GM11168 (cell line): ENCODE measurements around the gene TRMT10A.

Experiments used
- in situ Hi-C: fragments of 300-500 bp; cut with MboI; formaldehyde crosslinking; loops from one replicate; pipeline ENCODE4 v1.12.0; 2022; ENCODE audit warnings: low sequenced_read_pairs; ENCODE audit not compliant: unreplicated experiment

TRMT10A gene, protein sequence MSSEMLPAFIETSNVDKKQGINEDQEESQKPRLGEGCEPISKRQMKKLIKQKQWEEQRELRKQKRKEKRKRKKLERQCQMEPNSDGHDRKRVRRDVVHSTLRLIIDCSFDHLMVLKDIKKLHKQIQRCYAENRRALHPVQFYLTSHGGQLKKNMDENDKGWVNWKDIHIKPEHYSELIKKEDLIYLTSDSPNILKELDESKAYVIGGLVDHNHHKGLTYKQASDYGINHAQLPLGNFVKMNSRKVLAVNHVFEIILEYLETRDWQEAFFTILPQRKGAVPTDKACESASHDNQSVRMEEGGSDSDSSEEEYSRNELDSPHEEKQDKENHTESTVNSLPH

DNA sequence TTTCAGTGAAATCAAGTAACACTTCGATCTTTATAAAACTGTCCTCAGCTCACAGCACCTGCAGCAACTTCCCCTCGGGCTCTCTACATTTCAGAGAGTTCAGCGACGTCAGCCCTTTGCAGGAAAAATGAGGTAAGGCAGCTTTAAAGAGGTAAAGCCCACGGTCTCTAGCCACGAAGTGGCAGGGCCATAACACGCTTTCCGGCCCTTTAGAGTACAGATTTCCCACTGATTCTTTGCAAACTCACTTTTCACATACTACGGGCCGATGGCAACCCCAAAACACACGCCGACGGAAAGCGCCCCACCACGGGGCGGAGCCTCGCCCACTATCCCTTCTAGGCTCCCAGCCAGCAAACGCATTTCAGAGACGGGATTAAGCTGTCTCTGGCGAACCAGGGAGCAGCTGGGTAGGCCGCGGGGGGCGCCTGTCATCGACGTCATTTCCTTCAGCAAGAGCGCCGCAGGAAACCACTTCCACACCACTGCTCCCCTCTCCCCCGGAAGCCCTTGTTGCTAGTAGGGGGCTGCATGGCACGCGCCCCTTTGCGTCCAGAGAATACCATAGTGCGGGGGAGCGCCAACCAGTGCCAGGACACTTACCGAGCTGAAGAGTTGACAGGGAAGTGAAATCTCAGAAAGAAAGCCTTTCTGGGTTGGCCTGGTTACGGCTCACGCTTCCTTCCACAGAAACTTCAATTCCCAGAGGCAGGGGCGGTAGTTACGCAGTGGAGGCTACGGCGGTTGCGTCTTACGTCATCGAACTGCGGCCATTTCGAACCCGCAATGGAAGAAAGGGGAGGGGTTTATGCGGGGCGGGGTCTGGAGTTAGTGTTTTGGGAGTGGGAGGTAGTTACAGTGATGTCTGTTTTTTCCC, at the start of gene TRMT10A:
TSS of gene TRMT10A (minus strand) at position 730 of the 877 bp plus-strand sequence. CDS start 4,701 bp downstream, outside the sequence.
- in situ Hi-C loops: loop anchor here (10.0 kb wide), 2 partner anchors 241 to 321 kb away; no protein-coding TSS in a partner anchor

DNA sequence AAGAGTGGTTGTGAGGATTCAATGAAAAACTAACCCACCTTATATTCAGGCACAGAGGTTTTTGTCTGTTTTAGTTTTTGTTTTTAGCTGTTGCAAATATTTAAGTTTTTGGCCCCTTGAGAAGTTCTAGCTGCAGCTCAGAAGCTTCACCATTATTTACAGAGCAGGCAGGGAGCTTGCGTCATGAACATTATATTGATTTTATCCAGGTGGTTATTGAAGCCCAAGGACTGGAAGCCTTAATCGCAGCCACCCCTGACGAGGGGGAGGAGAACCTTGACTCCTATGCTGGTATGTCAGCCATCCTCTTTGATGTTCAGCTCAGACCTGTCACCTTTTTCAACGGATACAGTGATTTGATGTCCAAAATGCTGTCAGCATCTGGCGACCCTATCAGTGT, 48.9 kb upstream of the TRMT10A start:
- in situ Hi-C loops: no loop called here

DNA sequence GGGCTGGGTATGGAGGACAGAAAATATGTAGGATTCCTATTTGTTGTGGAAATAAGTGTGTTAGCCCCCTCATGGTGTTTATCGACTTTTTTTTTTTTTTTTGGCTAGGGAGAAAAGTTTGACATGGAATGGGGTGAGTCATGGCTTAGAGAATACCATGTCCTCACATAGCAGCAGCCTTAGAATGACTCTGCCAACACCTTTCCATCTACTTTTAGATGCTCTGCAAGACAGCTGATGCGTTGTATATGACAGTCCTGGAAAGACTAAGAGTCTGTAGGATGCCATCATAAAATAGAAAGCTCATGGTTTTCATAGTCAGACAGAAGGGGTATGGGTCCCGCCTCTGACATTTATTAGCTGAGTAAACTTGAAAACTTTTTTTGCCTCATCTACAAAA, 48.4 kb upstream of the TRMT10A start:
- in situ Hi-C loops: no loop called here

DNA sequence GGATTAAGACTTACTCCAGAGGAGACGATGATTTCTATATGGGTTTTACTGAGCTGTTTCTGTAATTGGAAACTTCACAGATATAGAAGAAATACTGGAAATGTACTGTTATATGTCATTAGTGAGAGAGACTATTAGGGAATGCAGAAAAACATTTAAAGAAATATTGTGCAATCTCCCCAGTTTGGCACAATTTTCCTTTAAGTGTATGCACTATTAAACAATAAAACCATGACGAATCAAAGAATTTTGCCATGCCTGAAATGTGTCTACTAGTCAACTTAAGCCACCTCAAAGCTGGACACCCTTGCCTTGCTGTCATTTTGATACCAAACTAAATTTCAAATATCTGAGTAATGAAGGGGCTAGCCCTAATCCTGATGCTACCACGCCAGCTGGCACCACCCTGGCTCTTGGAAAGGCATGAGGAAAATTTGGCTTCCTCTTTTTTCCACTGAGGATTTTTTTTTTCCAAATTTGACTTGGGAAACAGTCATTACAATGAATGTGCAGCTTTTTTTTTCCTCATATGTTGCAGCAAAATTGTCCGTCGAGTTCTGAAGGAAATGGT, 46.9 kb upstream of the TRMT10A start:
- in situ Hi-C loops: no loop called here

DNA sequence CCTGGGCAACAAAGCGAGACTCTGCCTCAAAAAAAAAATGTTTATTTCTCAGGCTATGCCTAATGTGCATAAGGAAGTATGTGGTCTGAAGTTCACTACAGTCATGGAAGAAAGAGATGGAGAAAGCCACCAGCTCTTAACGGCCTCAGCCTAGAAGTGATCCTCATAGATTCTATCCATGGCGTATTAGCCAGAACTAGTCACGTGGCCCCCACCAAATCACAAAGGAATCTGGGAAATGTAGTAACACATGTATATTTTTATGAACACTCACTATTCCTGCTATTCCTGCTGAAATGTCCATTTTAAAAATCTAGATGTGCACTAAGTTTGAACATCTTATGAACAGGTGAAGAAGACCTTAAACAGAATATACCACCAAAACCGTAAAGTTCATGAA, 44.6 kb upstream of the TRMT10A start:
- in situ Hi-C loops: no loop called here

DNA sequence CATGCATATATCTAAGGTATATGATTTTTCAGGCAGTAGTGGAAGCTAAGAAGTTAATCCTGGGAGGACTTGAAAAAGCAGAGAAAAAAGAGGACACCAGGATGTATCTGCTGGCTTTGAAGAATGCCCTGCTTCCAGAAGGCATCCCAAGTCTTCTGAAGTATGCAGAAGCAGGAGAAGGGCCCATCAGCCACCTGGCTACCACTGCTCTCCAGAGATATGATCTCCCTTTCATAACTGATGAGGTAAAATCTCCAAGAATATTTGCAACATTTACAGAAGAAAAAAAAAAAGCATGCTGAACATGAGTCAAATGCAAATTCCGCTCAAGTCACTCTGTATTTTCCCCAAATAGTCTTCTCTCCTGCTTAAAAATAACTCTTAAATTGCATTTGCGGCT, 42.9 kb upstream of the TRMT10A start:
- in situ Hi-C loops: no loop called here

DNA sequence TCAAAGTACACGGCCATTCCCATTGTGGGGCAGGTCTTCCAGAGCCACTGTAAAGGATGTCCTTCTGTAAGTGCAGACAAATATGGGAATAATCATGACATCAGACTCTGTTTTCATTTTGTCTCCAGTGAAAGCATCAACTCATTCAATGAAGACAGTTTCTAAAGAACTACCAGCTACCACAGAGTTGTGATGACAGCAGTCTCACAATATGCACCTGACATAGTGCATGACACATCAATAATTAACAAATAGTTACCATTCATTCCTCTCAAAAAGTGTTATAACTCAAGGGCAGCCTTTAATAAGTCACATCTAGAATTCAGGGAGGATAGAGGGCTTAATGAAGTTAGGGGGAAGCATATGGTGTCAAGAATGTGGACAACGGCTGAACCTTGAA, 31.0 kb upstream of the TRMT10A start:
- in situ Hi-C loops: no loop called here

DNA sequence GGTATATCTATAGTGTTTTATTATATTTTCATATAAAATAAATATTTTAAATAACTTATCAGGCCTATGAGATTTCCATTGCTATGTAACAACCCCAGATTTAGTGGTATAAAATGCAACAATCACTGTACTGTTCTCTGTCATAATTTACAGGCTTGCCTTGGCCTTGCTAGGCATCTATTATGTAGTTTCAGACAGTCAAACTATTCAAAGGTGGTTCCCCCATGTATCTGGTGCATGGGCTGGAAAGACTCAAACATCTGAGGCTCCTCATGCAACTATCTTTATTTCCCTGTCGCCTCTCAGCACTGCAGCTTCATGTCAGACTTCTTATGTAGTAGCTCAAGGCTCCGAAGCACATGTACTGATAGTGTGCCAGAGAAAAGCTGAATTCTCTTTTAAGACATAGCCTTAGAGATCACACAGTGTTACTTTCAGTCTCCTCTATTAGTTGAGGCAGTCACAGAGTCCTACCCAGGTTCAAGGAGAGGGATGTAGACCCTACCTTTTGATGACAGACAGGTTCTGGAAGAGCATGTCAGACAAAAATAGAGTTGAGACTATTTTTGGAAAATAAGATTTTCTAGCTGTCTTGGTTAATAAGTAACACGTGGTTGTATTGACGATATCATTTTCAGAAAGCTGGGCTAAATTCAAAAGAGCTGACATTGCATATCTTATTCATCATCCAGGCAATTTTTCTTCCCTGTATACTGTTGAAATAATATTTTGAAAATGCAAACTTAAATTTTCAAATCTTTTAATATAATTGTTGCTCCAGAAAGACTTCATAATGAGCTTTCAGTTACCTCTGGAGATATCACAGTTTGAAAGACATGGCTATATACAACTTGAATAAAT, 30.2 kb upstream of the TRMT10A start:
- in situ Hi-C loops: no loop called here

DNA sequence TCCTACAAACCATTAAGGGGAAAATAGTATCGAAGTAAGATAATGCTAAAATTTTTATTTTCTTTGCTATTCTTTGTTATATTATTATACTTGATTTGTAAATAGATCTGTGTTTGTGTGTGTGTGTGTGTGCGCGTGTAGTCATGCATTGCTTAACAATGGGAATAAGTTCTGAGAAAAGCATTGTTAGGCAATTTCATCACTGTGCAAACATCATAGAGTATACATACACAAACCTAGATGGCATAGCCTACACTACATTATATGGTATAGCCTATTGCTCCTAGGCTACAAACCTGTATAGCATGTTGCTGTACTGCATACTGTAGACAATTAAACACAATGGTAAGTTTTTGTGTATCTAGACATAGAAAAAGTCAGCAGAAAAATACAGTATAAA, 27.9 kb upstream of the TRMT10A start:
- in situ Hi-C loops: no loop called here

DNA sequence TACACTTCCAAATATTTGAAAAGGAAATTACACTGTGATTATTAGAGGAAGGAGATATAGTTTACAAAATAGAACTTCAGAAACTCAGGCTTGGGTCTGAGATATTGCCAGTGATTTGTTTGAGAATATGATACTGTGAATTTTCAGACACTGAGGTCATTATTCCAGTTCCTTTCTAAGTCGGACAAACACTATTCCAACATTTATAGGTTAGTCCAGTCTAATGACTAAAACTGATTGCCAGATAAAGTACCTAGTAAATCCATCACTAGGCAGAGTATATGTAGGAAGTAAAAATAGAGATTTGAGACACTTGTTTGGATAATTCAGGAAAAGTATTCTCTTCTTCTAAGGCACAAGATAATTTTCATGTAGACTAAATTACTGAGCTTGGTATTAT, 24.0 kb upstream of the TRMT10A start:
- in situ Hi-C loops: no loop called here

DNA sequence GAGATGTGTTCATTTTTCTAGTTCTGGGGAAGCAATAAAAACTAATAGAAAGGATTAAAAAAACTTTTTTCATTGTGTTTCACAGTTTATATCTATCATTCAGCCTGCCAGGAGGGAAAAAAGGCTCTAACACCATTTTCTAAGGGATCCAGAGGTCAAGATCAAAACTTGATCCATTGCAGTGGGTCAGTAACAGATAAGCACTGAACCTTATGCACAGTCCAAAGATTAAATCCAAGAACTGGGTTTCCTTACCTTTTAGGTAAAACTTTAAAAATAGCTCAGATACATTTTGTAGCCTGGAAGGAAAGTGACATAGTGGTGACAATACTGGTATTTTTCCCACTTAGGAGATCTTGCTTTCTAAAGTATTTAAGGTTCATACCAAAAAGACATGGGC, 23.5 kb upstream of the TRMT10A start:
- in situ Hi-C loops: no loop called here

DNA sequence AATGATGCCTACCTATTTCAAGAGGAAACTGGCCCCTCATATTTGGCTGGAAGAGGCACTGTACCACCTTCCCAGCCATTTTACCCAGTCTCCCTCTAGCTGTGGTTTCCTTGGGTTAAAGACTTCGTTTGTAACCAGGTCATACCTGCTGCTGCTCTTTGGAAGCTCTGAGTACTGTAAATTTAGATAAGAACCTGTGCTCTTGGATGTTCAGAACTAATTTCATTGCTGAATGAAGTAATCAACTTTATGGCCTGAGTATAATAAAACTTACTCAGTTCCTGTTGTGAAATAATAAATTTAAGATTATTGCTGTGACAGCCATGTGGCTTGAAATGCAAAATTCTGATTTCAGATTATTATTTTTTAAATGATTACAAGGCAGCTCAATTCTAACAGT, 23.0 kb upstream of the TRMT10A start:
- in situ Hi-C loops: no loop called here

DNA sequence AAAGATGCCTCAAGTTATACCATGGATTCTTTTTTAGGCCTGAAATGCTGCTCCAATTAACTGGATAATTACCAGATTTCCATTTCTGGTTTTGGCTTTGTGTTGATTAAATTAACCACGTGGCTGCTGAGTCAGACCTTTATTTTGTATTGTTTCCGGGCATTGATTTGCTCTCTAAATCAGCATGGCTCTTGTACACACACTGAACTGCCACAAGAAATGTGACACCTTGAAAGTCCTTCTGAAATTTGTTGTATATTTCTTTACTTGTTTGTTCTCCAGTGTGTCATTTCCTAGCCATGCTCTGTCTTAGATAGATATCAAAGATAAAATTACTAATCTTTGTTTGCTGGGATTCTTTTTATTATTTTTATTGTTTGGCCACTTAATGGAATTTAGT, 22.5 kb upstream of the TRMT10A start:
- in situ Hi-C loops: no loop called here

DNA sequence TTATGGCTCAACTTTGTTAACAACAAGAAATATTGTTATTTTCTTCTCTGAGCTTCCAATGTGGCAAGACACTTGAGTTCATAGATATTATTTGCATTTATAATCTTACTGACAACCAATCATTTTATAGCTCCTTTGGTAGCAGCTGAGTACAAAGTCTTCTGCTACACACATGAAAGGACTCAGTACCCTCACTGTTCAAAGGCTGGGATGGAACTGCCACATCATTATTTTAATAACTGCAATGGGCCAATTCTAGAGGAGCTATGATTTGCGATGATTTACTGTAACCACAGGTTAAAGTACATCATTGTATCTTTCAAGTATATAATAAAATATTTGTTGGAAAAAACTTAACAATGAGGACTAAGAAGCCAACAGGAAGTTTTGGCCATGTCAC, 21.7 kb upstream of the TRMT10A start:
- in situ Hi-C loops: no loop called here

DNA sequence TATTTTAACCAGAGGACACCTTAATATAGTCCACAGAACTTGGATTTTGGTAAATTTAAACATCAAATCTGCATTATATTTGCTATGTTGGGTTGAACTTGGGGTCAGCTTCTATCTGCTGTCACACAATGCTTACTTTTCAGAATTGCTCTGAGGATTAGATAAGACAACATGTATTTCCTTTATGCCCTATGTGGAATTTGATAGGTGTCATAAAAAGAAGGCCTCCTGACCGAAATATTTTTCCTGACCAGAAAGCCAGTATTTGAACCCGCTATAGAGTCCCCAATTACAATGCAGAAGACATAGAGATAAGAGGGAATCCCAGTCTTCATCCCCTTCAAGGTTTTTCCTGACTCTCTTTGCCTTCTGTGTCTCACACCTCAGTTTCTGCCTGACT, 14.9 kb upstream of the TRMT10A start:
- in situ Hi-C loops: no loop called here

DNA sequence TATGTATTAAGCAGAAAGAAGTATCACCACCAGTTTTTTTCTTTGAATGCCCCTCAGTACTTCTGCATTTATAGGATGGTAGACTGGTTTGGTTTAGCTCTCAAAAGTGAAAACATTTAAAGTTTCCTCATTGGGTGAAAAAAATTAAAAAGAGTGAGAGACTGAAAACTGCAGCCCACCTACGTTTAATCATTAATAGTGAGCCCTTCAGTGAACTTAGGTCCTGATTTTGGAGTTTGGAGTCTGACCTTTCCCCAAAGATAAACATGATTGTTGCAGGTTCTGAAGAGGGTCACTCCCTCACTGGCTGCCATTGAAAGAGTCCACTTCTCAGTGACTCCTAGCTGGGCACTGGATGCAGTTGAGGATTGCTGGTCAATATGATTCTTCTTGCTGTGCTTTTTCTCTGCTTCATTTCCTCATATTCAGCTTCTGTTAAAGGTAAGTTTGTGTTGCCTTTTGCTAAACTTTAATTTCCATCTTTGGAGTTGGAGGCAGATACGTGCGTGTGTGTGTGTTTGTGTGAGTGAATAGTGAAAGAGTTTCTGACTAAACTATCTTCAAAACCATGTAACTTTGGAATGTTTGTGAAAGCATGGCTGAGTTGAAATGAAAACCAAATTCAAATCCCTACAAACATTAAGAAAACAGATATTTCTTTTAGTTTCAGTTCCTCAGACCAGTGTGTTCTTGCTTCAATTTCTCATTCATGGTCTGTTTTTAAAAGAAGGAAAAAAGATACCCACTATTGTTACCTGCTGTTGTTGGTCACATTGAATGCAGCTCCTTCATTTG, 10.9 kb upstream of the TRMT10A start, which contains the start of gene MTTP:
TSS of gene MTTP (plus strand) at position 295 of the 795 bp plus-strand sequence. CDS start at position 381, 86 bp downstream.
- in situ Hi-C loops: no loop called here

DNA sequence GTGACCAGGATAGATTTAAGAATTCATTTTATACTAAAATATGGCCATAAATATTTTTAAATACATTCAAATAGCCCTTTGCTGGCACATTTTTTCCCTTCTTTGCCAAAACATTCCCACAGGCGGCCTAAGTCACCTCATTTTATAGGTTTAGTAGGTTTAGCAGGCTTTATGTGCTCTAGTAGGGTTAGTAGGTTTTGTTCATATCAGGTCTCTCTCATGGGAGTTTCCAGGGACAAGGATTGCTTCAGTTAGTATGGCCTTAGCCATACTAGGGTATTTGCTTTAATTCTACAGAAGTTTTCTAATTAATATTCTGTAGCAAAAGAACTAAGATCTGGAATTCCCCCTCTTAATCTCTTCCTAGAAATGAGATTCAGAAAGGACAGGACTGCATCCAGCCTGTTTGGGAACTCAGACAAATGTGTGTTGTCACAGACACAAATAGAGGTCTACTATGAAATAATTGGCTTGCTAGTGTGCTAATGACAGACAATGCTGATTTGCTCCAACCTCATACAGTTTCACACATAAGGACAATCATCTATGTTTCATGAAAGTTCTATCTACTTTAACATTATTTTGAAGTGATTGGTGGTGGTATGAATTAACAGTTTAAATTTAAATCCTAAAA, 10.0 kb upstream of the TRMT10A start:
- in situ Hi-C loops: no loop called here

DNA sequence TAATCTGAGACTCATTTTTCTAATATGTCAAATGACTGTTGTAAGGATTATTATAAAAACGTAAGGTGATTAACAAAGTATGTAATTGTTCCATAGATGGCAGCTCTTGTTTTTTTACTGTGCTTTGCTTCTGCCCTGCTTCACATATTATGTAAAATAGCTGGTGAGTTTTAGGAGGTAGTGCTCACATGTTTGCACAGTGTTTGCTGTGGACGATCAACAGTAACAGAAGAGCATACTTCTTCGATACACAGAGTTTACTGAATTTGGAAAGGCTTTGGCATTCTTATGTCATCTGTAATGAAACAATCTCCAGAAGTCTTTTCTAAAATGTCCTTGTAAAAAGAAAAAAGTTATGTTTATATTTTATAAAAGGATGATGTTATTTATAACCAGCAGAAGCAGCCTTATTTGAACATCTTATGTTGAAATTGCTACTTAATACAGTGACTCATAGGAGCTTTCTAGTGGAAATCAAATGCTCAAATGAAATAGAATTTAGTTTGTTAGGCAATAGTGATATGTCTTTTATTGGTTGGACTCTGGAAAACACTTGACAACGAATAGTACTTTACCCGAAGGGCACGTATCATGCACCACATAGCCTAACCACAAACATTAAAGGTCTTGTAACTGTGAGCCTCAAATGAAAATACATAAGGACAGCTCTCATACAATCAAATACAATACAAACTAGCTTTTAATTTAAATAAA, 8.8 kb upstream of the TRMT10A start:
- in situ Hi-C loops: no loop called here
